ENCODE data around the gene FILIP1.

FILIP1 gene

DNA sequence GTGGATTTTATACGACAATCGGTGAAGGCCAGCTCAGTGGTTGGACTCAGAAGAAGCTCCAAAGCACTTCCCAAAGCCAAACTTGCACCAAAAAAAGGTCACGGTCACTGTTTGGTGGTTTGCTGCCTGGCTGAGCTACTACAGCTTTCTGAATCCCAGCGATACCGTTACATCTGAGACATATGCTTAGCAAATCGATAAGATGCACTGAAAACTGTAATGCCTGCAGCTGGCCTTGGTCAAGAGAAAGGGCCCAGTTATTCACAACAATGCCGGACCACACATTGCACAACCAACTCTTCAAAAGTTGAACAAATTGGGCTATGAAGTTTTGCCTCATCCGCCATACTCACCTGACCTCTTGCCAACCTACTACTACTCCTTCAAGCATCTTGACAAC is 70.2 kb downstream of the FILIP1 start:
- TF ChIP-seq, protein P1, sequence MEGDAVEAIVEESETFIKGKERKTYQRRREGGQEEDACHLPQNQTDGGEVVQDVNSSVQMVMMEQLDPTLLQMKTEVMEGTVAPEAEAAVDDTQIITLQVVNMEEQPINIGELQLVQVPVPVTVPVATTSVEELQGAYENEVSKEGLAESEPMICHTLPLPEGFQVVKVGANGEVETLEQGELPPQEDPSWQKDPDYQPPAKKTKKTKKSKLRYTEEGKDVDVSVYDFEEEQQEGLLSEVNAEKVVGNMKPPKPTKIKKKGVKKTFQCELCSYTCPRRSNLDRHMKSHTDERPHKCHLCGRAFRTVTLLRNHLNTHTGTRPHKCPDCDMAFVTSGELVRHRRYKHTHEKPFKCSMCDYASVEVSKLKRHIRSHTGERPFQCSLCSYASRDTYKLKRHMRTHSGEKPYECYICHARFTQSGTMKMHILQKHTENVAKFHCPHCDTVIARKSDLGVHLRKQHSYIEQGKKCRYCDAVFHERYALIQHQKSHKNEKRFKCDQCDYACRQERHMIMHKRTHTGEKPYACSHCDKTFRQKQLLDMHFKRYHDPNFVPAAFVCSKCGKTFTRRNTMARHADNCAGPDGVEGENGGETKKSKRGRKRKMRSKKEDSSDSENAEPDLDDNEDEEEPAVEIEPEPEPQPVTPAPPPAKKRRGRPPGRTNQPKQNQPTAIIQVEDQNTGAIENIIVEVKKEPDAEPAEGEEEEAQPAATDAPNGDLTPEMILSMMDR (IDR thresholded peaks at IDR 0.05; ENCODE audit: extremely low read depth, insufficient read depth, missing control alignments) = no peak
- in situ Hi-C loops (cut with MboI; ENCODE audit: low pct_unique_long_range_greater_than_20kb, low sequenced_read_pairs, unreplicated experiment) = no loop called here
- DNase-seq (ENCODE audit: low spot score) = no peak

DNA sequence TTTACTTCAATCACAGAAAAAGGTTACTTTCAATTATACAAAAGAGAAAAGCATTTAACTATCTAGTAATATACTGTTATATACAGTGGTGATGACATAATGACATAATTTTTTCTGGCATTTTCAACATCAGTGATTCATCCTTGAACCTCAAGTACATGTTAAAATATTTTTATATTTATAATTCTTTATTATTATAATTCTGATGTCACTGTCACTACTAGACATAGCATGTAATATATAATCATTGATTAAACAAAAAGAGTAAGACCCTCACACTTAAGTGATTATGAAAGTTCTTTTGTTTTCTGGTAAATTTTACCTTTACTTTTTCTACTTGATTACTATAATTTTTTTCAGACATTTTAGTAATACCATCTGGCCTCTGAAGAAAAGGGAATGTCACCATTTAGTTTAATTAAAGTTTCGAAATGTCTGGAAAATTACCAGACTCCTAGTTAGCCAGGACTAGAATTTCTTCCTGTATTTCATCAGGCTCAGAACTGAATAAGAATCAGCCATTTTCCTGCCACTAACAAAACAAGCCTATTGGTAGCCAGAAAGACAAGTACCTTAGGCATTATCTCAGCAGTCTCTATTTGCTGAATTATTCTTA is 71.5 kb downstream of the FILIP1 start:
- TF ChIP-seq, protein P1 (IDR thresholded peaks at IDR 0.05; ENCODE audit: extremely low read depth, insufficient read depth, missing control alignments) = no peak
- no peak for DNase-seq (ENCODE audit: low spot score)
- in situ Hi-C loops (cut with MboI; ENCODE audit: low pct_unique_long_range_greater_than_20kb, low sequenced_read_pairs, unreplicated experiment) = no loop called here

DNA sequence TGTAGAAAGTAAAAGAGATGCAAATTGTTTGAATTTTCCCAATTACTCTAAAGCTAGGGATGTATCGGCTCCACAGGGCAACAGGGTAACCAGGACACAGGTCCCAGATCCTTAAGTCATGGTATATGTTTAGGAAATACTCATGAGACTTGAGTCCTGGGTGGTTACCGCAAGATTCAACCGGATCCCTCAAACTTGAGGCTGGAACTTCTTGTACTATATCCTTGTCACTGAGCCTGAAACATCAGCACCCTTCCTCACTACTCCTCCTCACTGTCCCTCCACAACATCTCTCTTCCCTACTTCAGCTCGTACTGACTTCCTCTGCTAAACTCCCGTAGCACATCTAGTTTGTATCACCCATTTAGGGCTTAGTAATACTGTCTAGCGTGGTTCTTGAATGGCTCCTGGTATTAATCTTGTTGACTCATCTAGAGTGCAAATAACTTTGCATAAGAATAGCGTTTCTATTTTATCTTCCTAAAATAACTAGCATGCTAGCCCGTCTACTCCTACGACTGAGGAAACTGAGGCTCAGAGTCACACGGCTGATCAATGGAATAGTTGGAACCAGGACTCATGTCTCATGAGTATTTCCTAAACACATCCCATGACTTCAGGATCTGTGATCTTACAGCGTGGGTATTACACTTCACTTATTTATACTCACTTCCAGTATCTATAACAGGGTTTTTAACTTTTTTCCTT is 72.1 kb downstream of the FILIP1 start:
- in situ Hi-C loops (cut with MboI; ENCODE audit: low pct_unique_long_range_greater_than_20kb, low sequenced_read_pairs, unreplicated experiment) = no loop called here
- no peak for DNase-seq (ENCODE audit: low spot score)
- TF ChIP-seq, protein P1 (IDR thresholded peaks at IDR 0.05; ENCODE audit: extremely low read depth, insufficient read depth, missing control alignments) = no peak

DNA sequence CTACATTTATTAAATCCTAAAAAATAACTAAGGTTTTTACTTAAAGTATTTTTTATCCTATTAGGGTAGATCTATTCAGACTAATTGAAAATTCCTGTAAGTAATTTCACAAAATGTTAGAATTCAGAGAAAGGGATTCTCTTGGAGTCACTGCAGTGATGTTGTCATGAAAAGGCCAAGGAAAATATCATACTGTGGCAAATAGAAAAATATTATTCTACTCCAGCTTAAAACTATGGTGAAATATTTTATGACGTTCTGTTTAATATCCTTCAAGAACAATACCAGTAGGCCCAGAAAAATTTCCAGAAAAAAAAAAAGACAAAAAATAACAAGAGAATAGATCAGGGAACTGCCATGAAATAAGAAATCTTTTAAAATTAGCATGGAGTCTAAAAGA is 73.6 kb downstream of the FILIP1 start:
- in situ Hi-C loops (cut with MboI; ENCODE audit: low pct_unique_long_range_greater_than_20kb, low sequenced_read_pairs, unreplicated experiment) = no loop called here
- DNase-seq (ENCODE audit: low spot score) = no peak
- TF ChIP-seq, protein P1 (IDR thresholded peaks at IDR 0.05; ENCODE audit: extremely low read depth, insufficient read depth, missing control alignments) = no peak

DNA sequence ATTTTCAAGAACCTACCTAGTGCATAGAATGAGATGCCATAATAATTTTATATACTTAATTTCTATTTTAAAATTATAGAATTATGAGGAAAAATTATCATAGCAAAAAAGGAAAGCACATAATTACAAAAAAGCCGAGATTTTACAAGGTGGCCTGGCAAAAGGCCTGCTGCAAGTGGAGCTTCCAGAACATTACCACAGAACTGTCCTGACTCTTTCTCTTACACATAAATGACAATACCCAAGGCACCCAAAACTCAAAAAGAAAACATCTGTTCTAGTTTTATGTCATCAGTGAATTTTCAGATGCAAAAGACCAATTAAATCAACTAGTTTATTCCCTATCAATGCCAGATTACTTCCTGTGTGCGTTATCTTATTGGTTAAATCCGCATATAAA is 74.2 kb downstream of the FILIP1 start:
- in situ Hi-C loops (cut with MboI; ENCODE audit: low pct_unique_long_range_greater_than_20kb, low sequenced_read_pairs, unreplicated experiment) = no loop called here
- DNase-seq (ENCODE audit: low spot score) = no peak
- TF ChIP-seq, protein P1 (IDR thresholded peaks at IDR 0.05; ENCODE audit: extremely low read depth, insufficient read depth, missing control alignments) = no peak

DNA sequence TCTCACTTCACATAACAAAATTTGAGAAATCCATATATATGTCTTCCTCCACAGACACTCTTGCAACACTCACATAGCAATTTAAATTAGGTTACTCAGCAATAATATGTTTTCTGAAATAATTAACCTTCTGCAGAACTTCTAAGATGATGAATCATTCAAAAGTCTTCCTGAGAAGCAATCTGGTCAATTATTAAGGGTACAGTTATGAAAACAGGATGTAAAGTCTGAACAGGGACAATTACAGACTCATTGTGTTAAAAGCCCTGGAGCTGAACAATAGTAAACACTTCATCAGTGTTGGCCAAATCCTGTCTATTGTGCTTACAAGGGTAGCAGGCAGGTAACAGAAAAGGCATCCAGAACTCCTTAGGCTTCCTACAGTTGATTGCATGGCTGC is 75.4 kb downstream of the FILIP1 start:
- TF ChIP-seq, protein P1 (IDR thresholded peaks at IDR 0.05; ENCODE audit: extremely low read depth, insufficient read depth, missing control alignments) = no peak
- DNase-seq (ENCODE audit: low spot score) = no peak
- in situ Hi-C loops (cut with MboI; ENCODE audit: low pct_unique_long_range_greater_than_20kb, low sequenced_read_pairs, unreplicated experiment) = no loop called here
